ENCODE data around the gene UPF1. TPM values are rescaled to one million over a fixed set of nuclear protein-coding genes. Genes with fewer than 3 reads are reported as not detected.
A peak's percentile ranks its signal among the peaks of the same experiment; 100 is the strongest.

Gene UPF1
- total and polyA plus RNA-seq, 8 donors = 26.3 to 54.4 (median 37.5) TPM

DNA sequence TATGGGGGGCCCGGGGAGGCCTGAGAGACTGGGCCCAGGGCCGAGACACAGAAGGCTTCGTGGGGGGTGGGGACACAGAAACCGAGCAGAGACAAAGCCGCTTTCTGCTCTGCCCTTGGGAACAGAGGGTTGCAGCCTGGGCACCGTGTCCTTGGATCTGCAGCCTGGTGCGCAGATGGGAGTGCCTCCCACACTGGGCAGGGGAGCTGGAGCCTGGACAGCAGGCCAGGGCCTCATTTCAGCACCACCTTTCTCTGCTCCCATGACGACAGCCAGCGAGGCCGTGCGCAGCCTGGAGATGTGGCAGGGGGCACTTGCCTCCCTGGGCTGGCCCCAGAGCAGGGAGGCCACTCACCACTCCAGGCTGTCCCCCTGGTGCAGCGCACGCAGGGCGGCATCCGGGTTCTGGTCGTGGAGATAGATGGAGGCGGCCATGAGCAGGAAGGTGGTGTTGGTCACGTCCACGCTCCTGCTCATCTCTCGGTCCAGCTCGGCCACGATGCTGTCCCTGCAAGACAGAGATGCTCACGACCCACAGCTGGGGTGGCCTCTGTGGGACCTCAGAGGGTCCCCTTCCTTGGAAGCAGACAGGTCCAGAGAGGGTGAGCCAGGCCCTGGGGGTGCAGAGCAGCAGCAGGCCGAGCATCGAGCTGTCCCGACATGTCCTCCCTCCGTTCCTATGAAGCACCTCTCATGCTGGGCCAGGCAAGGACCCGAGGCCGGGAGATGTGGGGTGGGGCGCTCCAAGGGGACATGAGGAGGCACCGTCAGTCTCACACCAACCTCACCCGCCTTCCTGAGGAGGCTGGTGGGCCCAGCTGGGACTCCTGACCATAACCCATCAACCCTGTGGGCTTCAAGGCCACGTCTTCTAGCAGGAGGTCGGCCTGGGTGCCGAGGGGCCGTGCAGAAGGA lies 75.1 kb downstream of the UPF1 start:
- intact Hi-C loops (cut with DNase I) = no loop called here
- no peak overlapping the region for H3K27ac ChIP-seq
- 90 to 93% methylated on average over 35 to 36 of the region's 36 CpGs for WGBS, 2 donors
- TF ChIP-seq, protein P1, sequence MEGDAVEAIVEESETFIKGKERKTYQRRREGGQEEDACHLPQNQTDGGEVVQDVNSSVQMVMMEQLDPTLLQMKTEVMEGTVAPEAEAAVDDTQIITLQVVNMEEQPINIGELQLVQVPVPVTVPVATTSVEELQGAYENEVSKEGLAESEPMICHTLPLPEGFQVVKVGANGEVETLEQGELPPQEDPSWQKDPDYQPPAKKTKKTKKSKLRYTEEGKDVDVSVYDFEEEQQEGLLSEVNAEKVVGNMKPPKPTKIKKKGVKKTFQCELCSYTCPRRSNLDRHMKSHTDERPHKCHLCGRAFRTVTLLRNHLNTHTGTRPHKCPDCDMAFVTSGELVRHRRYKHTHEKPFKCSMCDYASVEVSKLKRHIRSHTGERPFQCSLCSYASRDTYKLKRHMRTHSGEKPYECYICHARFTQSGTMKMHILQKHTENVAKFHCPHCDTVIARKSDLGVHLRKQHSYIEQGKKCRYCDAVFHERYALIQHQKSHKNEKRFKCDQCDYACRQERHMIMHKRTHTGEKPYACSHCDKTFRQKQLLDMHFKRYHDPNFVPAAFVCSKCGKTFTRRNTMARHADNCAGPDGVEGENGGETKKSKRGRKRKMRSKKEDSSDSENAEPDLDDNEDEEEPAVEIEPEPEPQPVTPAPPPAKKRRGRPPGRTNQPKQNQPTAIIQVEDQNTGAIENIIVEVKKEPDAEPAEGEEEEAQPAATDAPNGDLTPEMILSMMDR (IDR thresholded peaks at IDR 0.05) = no peak
- ATAC-seq (no peak), FAIRE-seq (no peak), DNase-seq (peak in 3 of 6 donors; percentile 18 to 69 (median 49))
- no peaks in the 10 kb centered on the region for H3K27me3 ChIP-seq
- H3K4me3 ChIP-seq = no peak overlapping the region
- peaks cover 5 to 26% (median 6%) of the 10 kb centered on the region in 3 donors for H3K36me3 ChIP-seq
- H3K4me1 ChIP-seq = no peaks in the 10 kb centered on the region
- H3K9me3 ChIP-seq = no peaks in the 10 kb centered on the region

DNA sequence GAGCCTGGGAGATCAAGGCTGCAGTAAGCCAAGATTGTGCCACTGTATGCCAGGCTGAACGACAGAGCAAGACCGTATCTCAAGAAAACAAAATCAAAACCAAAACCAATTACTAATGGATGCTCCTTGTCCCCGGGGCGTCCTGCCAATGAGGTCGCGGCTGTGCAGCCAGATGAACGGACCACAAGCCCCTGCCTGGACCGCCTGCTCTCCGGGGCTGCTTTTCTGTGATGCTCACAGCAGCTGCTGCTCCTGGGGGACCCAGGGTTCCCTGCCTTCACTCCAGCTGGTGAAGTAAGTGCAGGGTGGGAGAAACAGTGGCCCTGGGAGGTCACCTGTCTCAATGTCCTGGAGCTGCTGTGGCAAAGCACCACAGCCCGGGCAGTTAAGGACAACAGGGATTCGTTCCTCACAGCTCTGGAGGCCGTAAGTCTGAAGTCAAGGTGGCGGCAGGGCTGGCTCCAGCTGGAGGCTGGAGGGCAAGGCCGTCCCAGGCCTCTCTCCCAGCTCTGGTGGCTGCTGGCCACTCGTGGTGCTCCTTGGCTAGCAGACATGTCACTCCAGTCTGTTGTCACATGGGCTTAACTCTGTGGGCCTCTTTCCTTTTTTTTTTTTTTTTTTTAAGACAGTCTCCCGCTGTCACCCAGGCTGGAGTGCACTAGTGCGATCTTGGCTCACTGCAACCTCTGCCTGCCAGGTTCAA lies 77.3 kb downstream of the UPF1 start:
- H3K27ac ChIP-seq = no peak overlapping the region
- WGBS, 2 donors = 92 to 93% methylated on average over 16 to 17 of the region's 17 CpGs
- FAIRE-seq = no peak
- peak in 2 of 6 donors; percentile 14 to 57 for DNase-seq
- H3K27me3 ChIP-seq = no peaks in the 10 kb centered on the region
- no peak for ATAC-seq
- intact Hi-C loops (cut with DNase I) = no loop called here
- peaks cover 5 to 26% (median 10%) of the 10 kb centered on the region in 3 donors for H3K36me3 ChIP-seq
- no peak overlapping the region for H3K4me3 ChIP-seq
- H3K4me1 ChIP-seq = no peaks in the 10 kb centered on the region
- TF ChIP-seq, protein P1 (IDR thresholded peaks at IDR 0.05) = no peak
- H3K9me3 ChIP-seq = no peaks in the 10 kb centered on the region

DNA sequence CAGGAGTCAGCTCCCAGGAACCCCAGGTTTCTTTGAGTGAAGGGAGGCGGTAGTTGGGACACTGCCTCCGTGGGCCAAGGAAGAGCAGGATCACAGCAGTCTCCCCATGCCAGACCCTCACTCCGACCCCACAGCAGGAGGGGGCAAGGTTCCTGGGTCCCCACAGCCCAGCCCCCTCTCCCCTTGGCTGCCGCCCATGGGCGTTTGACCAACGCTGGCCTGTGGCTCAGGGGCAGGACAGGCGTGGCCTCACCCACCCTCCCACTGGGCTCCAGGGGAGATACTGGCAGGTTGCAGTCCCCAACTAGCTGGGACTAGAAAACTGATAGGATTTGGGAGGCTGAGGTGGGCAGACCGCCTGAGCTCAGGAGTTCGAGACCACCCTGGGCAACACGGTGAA lies 78.3 kb downstream of the UPF1 start:
- ATAC-seq (no peak), FAIRE-seq (no peak), DNase-seq (peak in 2 of 6 donors; percentile 30 to 32)
- intact Hi-C loops (cut with DNase I) = no loop called here
- TF ChIP-seq, protein P1 (IDR thresholded peaks at IDR 0.05) = no peak
- WGBS, 2 donors = 81 to 93% methylated on average over 10 of the region's 10 CpGs
- H3K4me3 ChIP-seq = no peak overlapping the region
- no peaks in the 10 kb centered on the region for H3K4me1 ChIP-seq
- H3K9me3 ChIP-seq = no peaks in the 10 kb centered on the region
- H3K36me3 ChIP-seq = peaks cover 5 to 22% (median 10%) of the 10 kb centered on the region in 3 donors
- H3K27ac ChIP-seq = no peak overlapping the region
- no peaks in the 10 kb centered on the region for H3K27me3 ChIP-seq

DNA sequence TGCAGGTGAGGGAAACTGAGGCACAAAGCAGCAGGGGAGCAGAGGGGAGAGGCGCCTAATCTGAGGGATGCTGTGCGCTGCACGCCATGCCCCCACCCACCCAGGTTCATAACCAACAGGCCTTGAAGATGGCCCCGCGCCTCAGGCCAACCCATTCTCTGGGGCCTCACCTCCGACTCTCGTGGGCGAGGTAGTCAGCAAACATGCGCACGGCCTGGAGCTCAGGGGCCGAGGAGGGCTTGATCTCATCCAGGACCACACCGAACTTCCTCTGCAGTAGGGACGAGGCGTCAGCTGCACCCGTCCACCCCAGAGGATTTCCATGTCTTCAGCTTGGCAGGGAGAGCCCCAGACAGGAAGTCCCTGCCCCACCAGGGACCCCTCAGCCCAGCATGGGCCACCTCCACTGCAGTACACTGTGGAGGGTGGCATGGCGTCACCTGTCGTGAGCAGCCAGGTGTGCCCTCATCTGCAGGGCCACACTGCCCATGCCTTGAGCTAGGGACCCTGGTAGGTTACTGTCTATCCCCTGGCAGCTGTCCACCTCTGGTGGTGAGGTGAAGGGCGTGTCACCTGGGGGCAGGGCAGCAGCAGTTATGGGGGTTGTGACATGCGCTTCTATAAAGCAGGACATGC lies 79.2 kb downstream of the UPF1 start:
- no peaks in the 10 kb centered on the region for H3K27me3 ChIP-seq
- DNase-seq (peak in 2 of 6 donors; percentile 29 to 41), ATAC-seq (no peak), FAIRE-seq (no peak)
- intact Hi-C loops (cut with DNase I) = no loop called here
- H3K36me3 ChIP-seq = peaks cover 5 to 16% (median 10%) of the 10 kb centered on the region in 3 donors
- TF ChIP-seq, protein P1 (IDR thresholded peaks at IDR 0.05) = no peak
- 94% methylated on average over 18 to 19 of the region's 19 CpGs for WGBS, 2 donors
- H3K27ac ChIP-seq = no peak overlapping the region
- H3K4me1 ChIP-seq = no peaks in the 10 kb centered on the region
- H3K4me3 ChIP-seq = no peak overlapping the region
- H3K9me3 ChIP-seq = no peaks in the 10 kb centered on the region

All from pancreas (tissue), 10 donors.